IPS-NIHi7 (cell line): ENCODE results near the gene TAF15.

Experiments
- DNase-seq: peaks from one replicate; pipeline ENCODE4 v3.0.0; 2012; ENCODE audit warnings: mixed read lengths; ENCODE audit errors: extremely low spot score

Gene TAF15

DNA sequence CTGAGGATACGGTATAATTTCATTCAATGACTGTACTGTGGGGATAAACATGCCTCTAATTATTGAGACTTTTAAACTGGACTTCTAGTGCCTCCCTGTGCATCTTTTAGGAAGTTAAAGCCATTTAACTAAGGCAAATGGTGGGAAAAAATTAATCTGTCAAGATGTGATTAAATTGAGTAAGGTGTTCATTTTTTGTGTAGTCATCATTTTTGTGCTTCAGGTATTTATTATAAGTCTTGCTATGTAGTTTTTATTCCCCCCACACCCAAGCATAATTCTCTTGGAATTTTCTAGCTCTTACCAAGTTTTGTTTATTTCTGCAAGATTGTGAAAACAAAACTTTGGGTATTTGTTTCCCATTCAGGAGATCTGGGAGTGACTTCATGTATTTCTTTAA lies 10.2 kb downstream of the TAF15 start:
- DNase-seq: no peak

DNA sequence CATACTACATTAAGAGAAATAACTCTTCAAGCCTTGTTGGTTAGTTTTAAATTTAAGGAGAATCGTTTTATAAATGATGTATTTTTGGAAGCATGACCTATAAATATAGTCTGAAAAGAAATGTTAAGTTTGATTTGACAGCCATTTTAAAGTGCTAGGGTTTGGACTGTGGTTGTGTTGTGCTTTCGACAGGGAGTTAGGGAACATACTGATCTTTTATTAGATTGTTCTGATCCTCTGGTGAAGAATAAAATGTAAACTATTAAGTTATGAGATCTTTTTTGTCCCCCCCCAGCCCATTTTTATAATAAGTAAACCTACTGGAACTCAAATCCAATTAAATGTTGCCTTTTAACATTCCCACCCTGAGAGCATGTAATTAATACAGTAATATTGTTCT lies 12.0 kb downstream of the TAF15 start:
- DNase-seq: no peak

DNA sequence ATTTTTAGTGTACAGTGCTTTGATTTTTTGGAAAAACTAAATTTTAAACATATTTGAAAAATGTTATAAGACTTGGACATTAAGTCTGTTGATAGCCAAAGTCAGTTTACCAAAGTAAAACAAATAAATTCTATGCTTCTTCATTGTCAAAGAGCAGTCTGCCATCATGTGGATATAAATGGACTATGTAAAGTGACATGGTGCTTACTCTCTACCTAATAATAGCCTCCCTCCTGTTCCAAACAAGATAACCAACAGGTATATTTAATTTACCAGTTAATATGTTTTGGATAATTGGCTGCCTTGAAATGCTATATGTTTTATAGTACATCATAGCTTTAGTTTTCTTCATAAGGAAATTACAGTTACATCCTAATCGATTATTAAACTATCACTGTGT lies 15.9 kb downstream of the TAF15 start:
- DNase-seq: no peak

DNA sequence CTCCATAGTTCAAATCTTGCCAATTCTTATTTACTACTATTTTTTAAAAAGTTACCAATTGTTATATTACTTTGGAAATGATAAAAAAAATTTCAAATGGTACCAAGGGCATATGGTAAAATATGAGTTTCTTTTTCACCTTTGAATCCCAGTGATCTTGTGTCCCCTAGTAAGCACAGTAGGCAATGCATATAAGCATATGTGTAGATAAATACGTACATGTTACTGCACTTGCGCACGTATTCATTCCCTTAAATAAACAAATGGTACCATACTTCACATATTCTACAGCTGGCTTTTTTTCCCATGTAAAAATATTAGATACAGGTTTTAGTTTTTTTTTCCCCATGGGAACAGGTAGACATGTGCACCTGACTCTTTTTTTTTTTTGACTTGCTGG lies 31.8 kb downstream of the TAF15 start:
- no peak for DNase-seq

DNA sequence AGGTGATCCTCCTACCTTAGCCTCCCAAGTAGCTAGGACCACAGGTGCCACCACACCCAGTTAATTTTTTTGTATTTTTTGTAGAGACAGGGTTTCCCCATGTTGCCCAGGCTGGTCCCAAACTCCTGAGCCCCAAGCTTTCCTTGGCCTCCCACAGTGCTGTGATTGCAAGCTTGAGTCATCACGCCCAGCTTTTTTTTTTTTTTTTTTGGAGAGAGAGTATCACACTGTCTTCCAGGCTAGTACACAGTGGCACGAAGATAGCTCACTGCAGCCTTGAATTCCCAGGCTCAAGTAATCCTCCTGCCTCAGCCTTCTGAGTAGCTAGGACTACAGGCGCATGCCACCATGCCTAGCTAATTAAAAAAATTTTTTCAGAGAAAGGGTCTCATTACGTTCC lies 32.2 kb downstream of the TAF15 start:
- no peak for DNase-seq

GRCh38 chr17:35842239-35842638 lies 33.0 kb downstream of the TAF15 start:
- DNase-seq: no peak

- DNase-seq: no peak
These were observed 34.4 kb downstream of the TAF15 start for GRCh38 chr17:35843698-35844097.

- DNase-seq: no peak
These were observed 35.3 kb downstream of the TAF15 start for GRCh38 chr17:35844547-35844946.

DNA sequence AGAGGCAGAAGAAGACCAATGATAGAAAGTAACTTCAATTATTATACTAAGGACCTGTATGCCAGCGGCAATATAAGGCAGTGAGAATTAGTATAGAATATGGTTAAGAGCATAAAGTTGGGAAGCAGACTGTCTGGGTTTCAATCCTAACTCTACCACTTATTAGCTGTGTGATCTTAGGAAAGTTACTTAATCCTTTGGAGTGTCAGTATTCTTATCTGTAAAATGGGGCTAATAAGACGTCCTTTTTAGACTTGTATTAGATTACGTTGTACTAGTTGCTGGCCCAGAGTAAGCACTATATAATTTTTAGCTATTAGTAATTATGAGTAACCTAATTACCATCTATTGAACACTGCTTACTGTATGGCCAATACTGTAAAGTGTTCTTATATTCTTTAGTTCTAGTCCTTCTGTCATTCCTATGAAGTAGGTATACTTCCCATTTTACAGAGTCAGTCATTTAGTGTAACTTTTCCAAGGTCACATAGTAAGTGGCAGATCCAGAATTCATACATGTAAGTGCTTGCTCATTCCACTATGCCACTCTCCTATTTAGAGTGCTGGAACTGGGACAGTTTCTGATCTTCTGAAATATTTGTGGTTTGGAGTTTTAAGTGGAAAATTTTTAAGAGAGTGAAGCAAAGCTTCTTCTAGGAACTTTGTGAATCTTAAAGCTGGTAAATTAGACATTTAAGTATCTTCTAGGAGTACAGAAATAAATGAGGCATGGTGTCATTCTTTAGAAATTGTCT lies 36.9 kb downstream of the TAF15 start:
- DNase-seq: no peak

- DNase-seq: no peak
These were observed 37.7 kb downstream of the TAF15 start for GRCh38 chr17:35847006-35847405.

- no peak for DNase-seq
These were observed 38.5 kb downstream of the TAF15 start for GRCh38 chr17:35847633-35848373.

DNA sequence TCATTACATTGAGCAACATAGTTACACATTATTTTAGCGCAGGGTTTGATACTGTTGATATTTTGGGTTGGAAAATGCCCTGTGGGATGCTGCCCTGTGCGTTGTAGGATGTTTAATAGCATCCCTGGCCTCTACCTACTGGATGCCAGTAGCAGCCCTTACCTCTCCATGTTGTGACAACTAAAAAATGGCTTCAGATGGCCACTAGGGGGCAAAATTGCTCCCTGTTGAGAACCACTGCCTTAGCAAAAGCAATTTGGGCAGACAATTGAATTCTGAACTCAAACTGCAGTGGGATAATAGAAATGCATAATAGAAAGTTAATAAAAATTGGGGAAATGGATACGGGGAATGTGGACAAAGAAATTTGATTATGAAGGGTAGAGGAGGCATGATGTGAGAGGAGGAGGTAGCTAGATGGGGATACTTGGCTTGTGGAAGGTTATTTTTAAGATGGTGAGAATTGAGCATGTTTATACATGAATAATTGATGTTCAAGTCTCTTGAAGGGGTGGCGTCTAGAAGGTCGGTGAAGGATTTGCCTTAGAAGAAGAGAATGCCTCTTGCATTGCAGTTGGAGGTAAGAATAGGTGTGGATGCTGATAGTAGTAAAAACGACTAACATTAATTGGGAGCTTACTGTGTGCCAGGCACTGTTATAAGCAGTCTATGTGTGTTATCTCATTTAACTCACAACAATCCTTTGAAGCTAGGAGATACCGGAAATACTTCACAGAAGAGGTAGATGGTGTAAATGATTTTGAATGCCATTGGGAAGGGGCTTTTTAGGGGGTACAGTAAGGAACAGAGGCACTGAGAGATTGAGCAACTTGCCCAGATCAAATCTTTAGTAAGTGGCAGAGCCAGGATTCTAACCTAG lies 40.4 kb downstream of the TAF15 start:
- peak; percentile 66 for DNase-seq

DNA sequence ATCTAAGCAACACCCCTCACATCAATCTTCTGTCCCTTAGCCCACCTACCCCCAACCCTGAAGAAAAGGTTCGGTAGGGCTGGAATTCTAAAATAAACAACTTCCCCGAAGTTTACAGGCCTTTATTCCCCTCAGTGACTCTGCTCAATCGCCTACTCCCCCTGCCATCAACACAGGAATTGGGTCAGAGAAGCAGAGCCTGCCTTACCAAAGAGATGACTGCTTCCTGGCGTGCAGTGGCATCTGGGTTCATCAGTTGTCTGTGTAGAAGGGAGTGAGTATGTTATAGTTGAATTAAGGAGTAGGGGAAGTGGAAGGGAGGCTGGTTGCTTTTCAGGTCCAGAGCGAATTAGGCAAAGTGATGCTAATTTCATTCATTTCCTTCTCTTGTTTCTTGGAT lies 46.7 kb downstream of the TAF15 start:
- no peak for DNase-seq

DNA sequence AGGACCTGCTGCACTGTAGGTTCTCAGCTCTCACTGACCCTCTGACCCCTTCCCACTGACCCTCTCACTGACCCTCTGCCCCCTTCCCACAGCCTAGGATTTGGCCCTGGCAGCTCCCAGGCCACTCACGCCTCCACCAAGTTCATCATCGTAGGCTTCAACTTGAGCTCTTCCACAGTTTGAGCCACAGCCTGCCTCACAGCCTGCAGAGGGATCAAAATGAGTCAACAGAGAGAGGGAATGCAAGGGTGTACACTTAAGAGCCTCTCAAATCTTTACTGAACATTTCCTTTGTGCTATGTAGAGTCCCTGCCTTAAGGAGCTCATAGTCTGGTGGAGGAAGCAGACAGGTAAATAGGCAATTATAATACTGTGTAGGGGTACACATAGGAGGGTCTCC lies 47.3 kb downstream of the TAF15 start:
- no peak for DNase-seq

DNA sequence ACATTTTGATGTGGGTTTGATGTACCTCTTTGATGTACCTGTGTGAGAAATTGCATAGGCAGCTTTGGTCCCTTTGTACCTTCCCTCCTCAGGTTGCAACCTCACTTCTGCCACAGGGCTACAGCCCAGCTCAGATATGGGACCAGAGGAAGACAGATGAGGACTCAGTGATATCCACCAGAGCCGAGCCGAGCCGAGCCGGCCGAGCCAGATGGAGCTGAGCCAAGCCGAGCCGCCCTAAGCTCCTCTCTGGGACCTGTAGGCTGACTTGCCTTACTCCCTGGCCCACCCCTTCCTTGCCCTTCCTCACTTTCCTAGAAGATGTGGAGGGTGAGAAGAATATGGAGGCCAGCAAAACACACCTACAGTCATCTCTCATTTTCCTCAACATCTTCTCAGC lies 55.6 kb downstream of the TAF15 start:
- no peak for DNase-seq

DNA sequence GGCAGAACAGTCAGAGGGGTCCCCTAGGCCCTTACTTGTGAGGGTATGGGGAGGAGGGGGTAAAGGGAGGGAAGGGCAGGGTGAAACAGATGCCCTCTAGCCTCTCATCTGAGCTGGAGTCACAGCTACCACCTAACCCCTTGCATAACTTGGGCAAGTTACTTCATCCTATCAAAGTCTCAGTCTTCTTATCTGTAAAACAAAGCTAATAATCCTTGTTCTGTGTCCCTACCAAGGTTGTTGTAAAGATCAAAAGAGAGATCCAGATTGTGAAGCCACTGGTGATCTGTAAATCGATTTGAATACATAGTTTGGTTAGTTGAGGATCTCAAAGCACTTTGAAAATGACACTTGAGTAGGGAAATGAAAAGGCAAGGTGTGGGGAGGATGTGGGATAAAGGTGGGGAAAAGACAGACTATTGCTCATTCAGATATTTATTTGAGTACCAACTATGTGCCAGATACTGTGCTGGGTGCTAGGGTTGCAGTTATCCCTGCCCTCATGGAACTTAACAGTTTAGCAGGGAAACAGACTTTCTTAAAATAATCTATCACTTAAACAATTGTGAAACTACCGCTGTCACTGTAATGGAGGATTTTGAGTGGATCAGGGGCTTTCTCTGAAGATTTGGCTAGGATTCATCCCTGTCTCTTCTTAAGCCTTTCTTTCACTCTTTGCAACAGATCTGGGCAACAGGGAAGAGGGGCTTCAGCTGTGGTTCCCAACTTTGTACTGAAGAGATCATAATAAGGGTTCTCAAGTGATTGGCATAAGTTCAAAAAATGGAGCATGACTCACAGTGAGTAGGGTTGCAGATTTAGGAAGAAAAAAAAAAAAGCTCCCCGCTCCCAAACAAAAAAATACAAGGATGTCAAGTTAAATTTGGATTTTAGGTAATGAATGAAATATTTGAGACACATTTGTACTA lies 56.4 kb downstream of the TAF15 start:
- no peak for DNase-seq

GRCh38 chr17:35866341-35866950 lies 57.2 kb downstream of the TAF15 start:
- DNase-seq: no peak

DNA sequence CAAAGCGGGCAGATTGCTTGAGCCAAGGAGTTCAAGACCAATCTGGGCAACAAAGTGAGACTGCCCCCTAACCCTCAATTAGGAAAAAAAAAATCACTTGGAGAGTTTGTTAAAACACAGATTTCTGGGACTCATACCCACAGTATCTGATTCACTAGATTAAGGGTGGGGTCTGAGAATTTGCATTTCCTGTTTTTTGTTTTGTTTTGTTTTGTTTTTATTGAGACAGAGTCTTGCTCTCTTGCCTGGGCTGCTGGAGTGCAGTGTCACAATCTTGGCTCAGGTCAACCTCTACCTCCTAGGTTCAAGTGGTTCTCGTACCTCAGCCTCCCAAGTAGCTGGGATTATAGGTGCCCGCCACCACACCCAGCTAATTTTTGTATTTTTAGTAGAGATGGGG lies 58.3 kb downstream of the TAF15 start:
- no peak for DNase-seq

- no peak for DNase-seq
These were observed 59.5 kb downstream of the TAF15 start, which contains the start of gene HEATR9 for GRCh38 chr17:35868737-35869136. HEATR9 (minus strand) TSS chr17:35868891; CDS start chr17:35868742, 149 bp downstream.

DNA sequence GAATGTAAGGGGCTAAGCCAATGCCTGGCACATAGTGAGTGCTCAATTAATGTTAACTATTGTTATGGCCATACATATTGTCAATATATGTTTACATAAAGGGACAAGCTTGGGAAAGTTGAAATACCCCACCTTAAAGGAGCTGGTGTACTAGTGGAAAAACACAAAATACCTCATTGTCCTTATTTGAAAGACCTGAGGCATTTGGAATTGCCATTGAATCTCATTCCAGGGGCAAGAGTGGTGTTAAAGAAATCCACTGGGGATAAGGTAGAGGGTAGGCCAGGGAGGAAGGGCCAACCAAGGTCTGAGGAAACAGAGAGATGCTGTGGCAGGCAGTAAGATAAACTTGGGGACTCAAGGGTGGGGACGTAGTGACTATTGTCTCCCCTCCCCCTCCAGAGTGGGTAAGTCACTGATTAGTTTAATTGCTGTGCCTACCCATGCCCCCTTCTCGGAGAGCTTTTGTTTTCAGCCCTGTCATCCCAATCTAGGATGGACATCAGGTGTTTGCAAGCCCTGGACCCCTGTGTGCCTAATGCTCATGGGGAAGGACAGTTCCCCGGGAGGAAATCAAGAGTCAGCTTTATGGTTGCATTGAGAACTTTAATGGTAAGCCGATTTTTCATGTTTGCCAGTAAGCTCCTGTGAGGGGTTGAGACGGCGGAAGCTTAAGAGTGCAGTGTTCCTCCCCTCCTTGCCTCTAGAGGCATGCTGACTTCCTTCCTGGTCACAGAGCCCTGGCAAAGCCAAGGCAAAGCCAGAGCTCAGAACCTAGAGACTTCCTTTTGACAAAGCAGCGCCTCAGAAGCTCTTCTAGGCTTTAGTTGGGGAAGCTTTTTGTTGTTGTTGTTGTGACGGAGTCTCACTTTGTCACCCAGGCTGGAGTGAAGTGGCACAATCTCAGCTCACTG lies 61.9 kb downstream of the TAF15 start:
- DNase-seq: peak; percentile 58
